Fibroblast of lung (primary cell): ENCODE measurements around the gene RIC8A.

Experiments used
- EZH2 ChIP-seq: IDR thresholded peaks from 2 replicates; pipeline ENCODE4 v1.5.1; 2012; ENCODE audit warnings: low read length, control low read depth, mild to moderate bottlenecking; ENCODE audit errors: missing control alignments
- TF ChIP-seq, protein P1 (sequence below), 2 donors: IDR thresholded peaks in 1 of 2; conservative IDR thresholded peaks in 1 of 2; 1 replicate in 1 of 2; 2 replicates in 1 of 2; pipeline ENCODE4 v1.5.1; 2011 to 2012; ENCODE audit warnings: low read length in 2 of 2, control low read depth in 1 of 2, inconsistent platforms in 1 of 2, low read depth in 1 of 2, mild to moderate bottlenecking in 1 of 2

DNA sequence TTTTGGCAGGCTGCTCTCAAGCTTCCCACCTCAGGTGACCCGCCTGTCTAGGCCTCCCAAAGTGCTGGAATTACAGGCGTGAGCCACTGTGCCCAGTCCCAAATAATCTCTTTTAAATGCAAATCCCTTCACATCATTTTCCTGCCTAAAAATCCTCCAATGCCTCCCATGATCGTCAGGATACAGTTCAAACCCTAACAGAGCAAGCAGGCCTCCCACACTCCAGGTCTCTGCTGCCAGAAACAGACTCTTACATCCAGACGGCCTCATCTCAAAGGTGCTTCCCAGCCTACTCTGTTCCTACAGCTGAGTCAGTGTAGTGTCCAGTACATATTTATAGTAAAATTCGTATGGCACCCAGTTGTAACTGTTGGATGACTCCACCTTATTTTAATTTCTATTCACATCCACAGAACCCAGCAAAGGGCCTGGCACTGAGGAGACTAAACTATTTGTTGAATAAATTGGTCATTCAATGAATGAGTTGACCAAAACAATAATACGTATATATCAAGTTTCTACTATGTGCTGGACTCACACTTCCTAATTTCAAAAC, 20.4 kb downstream of the RIC8A start:
- TF ChIP-seq, protein P1, sequence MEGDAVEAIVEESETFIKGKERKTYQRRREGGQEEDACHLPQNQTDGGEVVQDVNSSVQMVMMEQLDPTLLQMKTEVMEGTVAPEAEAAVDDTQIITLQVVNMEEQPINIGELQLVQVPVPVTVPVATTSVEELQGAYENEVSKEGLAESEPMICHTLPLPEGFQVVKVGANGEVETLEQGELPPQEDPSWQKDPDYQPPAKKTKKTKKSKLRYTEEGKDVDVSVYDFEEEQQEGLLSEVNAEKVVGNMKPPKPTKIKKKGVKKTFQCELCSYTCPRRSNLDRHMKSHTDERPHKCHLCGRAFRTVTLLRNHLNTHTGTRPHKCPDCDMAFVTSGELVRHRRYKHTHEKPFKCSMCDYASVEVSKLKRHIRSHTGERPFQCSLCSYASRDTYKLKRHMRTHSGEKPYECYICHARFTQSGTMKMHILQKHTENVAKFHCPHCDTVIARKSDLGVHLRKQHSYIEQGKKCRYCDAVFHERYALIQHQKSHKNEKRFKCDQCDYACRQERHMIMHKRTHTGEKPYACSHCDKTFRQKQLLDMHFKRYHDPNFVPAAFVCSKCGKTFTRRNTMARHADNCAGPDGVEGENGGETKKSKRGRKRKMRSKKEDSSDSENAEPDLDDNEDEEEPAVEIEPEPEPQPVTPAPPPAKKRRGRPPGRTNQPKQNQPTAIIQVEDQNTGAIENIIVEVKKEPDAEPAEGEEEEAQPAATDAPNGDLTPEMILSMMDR (conservative IDR thresholded peaks at IDR 0.05 in 1 of 2, IDR thresholded peaks at IDR 0.05 in 1 of 2; ENCODE audit: low read depth in 1 of 2, low read length in 2 of 2): no peak
- TF ChIP-seq EZH2: no peak
